Neuron (in vitro differentiated cells): ENCODE data around the gene GARRE1.
"Not testable (repeated sequence)": the region's sequence is repeated elsewhere in the genome, so short reads cannot be mapped to it uniquely, and the experiment has no call there.

Experiments used
- H2AFZ ChIP-seq: one replicate; pipeline ENCODE4 v1.6.1; 2013; ENCODE audit warnings: low read depth, mild to moderate bottlenecking, inconsistent platforms, low read length, moderate library complexity
- H3K27me3 ChIP-seq: one replicate; pipeline ENCODE4 v1.6.1; 2013; ENCODE audit warnings: low read length; ENCODE audit not compliant: insufficient read depth
- H3K36me3 ChIP-seq: one replicate; pipeline ENCODE4 v1.6.1; 2013; ENCODE audit warnings: low read length; ENCODE audit not compliant: insufficient read depth
- H3K4me1 ChIP-seq: one replicate; pipeline ENCODE4 v1.6.1; 2013; ENCODE audit warnings: low read length; ENCODE audit not compliant: insufficient read depth
- H3K4me3 ChIP-seq: 2 replicates; pipeline ENCODE4 v1.5.1; 2013; ENCODE audit warnings: mild to moderate bottlenecking, low read length, moderate library complexity
- H3K9me3 ChIP-seq: one replicate; pipeline ENCODE4 v1.6.1; 2013; ENCODE audit warnings: low read length

The GARRE1 gene

GRCh38 chr19:34236035-34236987, 18.0 kb upstream of the GARRE1 start:
- H3K27me3 ChIP-seq = no peaks in the 10 kb centered on the region
- no peaks in the 10 kb centered on the region for H3K9me3 ChIP-seq
- no peak overlapping the region for H3K4me3 ChIP-seq
- H3K4me1 ChIP-seq = no peaks in the 10 kb centered on the region
- no peaks in the 10 kb centered on the region for H3K36me3 ChIP-seq
- no peak overlapping the region for H2AFZ ChIP-seq

GRCh38 chr19:34237283-34237682, 17.1 kb upstream of the GARRE1 start:
- H3K4me3 ChIP-seq = no peak overlapping the region
- no peaks in the 10 kb centered on the region for H3K36me3 ChIP-seq
- H2AFZ ChIP-seq = no peak overlapping the region
- no peaks in the 10 kb centered on the region for H3K9me3 ChIP-seq
- H3K4me1 ChIP-seq = no peaks in the 10 kb centered on the region
- H3K27me3 ChIP-seq = no peaks in the 10 kb centered on the region

GRCh38 chr19:34237939-34238338, 16.4 kb upstream of the GARRE1 start:
- no peaks in the 10 kb centered on the region for H3K9me3 ChIP-seq
- H2AFZ ChIP-seq = no peak overlapping the region
- H3K27me3 ChIP-seq = no peaks in the 10 kb centered on the region
- H3K36me3 ChIP-seq = no peaks in the 10 kb centered on the region
- no peak overlapping the region for H3K4me3 ChIP-seq
- no peaks in the 10 kb centered on the region for H3K4me1 ChIP-seq

GRCh38 chr19:34241513-34242337, 12.6 kb upstream of the GARRE1 start:
- H2AFZ ChIP-seq = no peak overlapping the region
- H3K36me3 ChIP-seq = no peaks in the 10 kb centered on the region
- H3K4me1 ChIP-seq = peaks cover 4% of the 10 kb centered on the region
- no peaks in the 10 kb centered on the region for H3K9me3 ChIP-seq
- no peak overlapping the region for H3K4me3 ChIP-seq
- no peaks in the 10 kb centered on the region for H3K27me3 ChIP-seq

GRCh38 chr19:34243138-34243875, 11.0 kb upstream of the GARRE1 start:
- not testable (repeated sequence) for H3K4me3 ChIP-seq, H3K27me3 ChIP-seq, H3K36me3 ChIP-seq, H3K9me3 ChIP-seq, H3K4me1 ChIP-seq, H2AFZ ChIP-seq

- H3K4me1 ChIP-seq = peaks cover 4% of the 10 kb centered on the region
- H2AFZ ChIP-seq = no peak overlapping the region
- no peaks in the 10 kb centered on the region for H3K9me3 ChIP-seq
- no peaks in the 10 kb centered on the region for H3K36me3 ChIP-seq
- H3K4me3 ChIP-seq = no peak overlapping the region
- H3K27me3 ChIP-seq = no peaks in the 10 kb centered on the region
Measured at GRCh38 chr19:34243876-34244578, 10.3 kb upstream of the GARRE1 start.

GRCh38 chr19:34244611-34245299, 9.6 kb upstream of the GARRE1 start:
- Histone ChIP-seq H3K4me1 (peaks cover 4% of the 10 kb centered on the region), H2AFZ (no peak overlapping the region), H3K27me3 (no peaks in the 10 kb centered on the region), H3K4me3 (no peak overlapping the region), H3K9me3 (no peaks in the 10 kb centered on the region), H3K36me3 (no peaks in the 10 kb centered on the region)

GRCh38 chr19:34246340-34246739, 8.0 kb upstream of the GARRE1 start:
- Histone ChIP-seq H3K36me3 (no peaks in the 10 kb centered on the region), H3K4me1 (peaks cover 4% of the 10 kb centered on the region), H3K4me3 (no peak overlapping the region), H3K9me3 (no peaks in the 10 kb centered on the region), H3K27me3 (no peaks in the 10 kb centered on the region), H2AFZ (no peak overlapping the region)

GRCh38 chr19:34248941-34249340, 5.4 kb upstream of the GARRE1 start:
- H3K4me1 ChIP-seq = peaks cover 6% of the 10 kb centered on the region
- no peaks in the 10 kb centered on the region for H3K9me3 ChIP-seq
- no peaks in the 10 kb centered on the region for H3K36me3 ChIP-seq
- no peaks in the 10 kb centered on the region for H3K27me3 ChIP-seq
- H3K4me3 ChIP-seq = no peak overlapping the region
- no peak overlapping the region for H2AFZ ChIP-seq

- H2AFZ ChIP-seq, H3K9me3 ChIP-seq, H3K36me3 ChIP-seq, H3K27me3 ChIP-seq, H3K4me3 ChIP-seq: not testable (repeated sequence)
- H3K4me1 ChIP-seq = peaks cover 13% of the 10 kb centered on the region
Measured at GRCh38 chr19:34253167-34253566, 1.2 kb upstream of the GARRE1 start.

GRCh38 chr19:34253681-34254045, 691 bp upstream of the GARRE1 start:
- H3K9me3 ChIP-seq, H3K27me3 ChIP-seq, H3K36me3 ChIP-seq: not testable (repeated sequence)
- Histone ChIP-seq H2AFZ (peak overlapping the region; percentile 97), H3K4me3 (peak overlapping the region; percentile 78), H3K4me1 (peaks cover 13% of the 10 kb centered on the region)
